ENCODE data around the gene ZNF213.

DNA sequence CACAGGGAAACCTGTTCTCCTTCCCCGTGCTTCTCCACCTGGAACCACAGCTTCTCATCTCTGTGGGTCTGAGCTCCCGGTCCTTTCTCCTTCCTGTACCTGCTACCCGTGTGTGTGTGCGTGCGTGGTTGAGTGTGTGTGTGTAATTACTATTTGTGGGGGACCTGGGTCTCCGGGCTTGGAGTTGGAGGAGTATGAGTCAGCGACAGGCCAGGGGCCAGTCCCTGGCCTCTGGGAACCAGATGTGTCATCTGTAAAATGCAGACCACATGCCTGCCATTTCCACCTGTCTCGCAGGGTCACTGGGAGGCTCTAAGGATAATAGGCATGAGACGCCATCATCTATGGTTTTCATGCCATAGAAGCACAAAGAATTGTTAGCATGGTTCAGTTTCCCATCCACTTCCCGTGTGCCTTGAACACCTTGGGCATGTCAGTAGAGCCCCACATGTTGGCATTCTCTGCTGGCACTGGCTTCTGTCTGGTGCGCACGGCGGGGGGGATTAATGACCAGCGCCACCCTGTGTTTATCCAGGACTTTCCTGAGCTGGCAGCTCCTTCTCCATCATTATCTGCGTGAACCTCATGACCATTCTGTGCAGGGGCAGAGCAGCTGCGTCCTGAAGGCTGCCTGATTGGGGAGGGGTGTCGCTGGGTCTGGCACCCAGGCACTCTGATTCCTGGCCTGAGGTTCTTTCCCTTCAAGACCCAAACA is 20.9 kb upstream of the ZNF213 start:
- TF ChIP-seq, protein P1, sequence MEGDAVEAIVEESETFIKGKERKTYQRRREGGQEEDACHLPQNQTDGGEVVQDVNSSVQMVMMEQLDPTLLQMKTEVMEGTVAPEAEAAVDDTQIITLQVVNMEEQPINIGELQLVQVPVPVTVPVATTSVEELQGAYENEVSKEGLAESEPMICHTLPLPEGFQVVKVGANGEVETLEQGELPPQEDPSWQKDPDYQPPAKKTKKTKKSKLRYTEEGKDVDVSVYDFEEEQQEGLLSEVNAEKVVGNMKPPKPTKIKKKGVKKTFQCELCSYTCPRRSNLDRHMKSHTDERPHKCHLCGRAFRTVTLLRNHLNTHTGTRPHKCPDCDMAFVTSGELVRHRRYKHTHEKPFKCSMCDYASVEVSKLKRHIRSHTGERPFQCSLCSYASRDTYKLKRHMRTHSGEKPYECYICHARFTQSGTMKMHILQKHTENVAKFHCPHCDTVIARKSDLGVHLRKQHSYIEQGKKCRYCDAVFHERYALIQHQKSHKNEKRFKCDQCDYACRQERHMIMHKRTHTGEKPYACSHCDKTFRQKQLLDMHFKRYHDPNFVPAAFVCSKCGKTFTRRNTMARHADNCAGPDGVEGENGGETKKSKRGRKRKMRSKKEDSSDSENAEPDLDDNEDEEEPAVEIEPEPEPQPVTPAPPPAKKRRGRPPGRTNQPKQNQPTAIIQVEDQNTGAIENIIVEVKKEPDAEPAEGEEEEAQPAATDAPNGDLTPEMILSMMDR (IDR thresholded peaks at IDR 0.05): no peak
- no peak for TF ChIP-seq POLR2A (IDR thresholded peaks at IDR 0.05)
